Inferior parietal cortex (tissue), 1 donor: ENCODE results near the gene NEBL.
A peak's percentile ranks its signal among the peaks of the same experiment; 100 is the strongest.

Source experiments
- DNase-seq: peaks from one replicate; pipeline ENCODE4 v3.0.0-alpha.2; 2016; ENCODE audit errors: extremely low spot score

NEBL gene

GRCh38 chr10:20858292-20859124, 38.6 kb downstream of the NEBL start:
- peak; percentile 53 for DNase-seq

- DNase-seq: no peak
Measured at GRCh38 chr10:20856484-20856883, 40.6 kb downstream of the NEBL start.

- DNase-seq: no peak
Measured at GRCh38 chr10:20855398-20856038, 41.6 kb downstream of the NEBL start.

- no peak for DNase-seq
Measured at GRCh38 chr10:20853276-20853675, 43.8 kb downstream of the NEBL start.

GRCh38 chr10:20852303-20852702, 44.8 kb downstream of the NEBL start:
- no peak for DNase-seq

GRCh38 chr10:20847512-20847911, 49.6 kb downstream of the NEBL start:
- DNase-seq: no peak

- DNase-seq: no peak
Measured at GRCh38 chr10:20846263-20846662, 50.8 kb downstream of the NEBL start.

- DNase-seq: no peak
Measured at GRCh38 chr10:20841419-20841818, 55.7 kb downstream of the NEBL start.

GRCh38 chr10:20839910-20840309, 57.2 kb downstream of the NEBL start:
- DNase-seq: no peak

- DNase-seq: no peak
Measured at GRCh38 chr10:20839141-20839540, 58.0 kb downstream of the NEBL start.

GRCh38 chr10:20836401-20836800, 60.7 kb downstream of the NEBL start:
- DNase-seq: no peak

- no peak for DNase-seq
Measured at GRCh38 chr10:20835335-20835734, 61.8 kb downstream of the NEBL start.

GRCh38 chr10:20834825-20835224, 62.3 kb downstream of the NEBL start:
- DNase-seq: no peak

GRCh38 chr10:20822825-20823224, 74.3 kb downstream of the NEBL start:
- DNase-seq: no peak

- peak; percentile 11 for DNase-seq
Measured at GRCh38 chr10:20817646-20818045, 79.5 kb downstream of the NEBL start.

- DNase-seq: no peak
Measured at GRCh38 chr10:20817116-20817515, 80.0 kb downstream of the NEBL start.

GRCh38 chr10:20814116-20814515, 83.0 kb downstream of the NEBL start:
- no peak for DNase-seq

GRCh38 chr10:20811131-20811530, 86.0 kb downstream of the NEBL start:
- no peak for DNase-seq

GRCh38 chr10:20809631-20810030, 87.5 kb downstream of the NEBL start:
- no peak for DNase-seq

GRCh38 chr10:20806487-20806886, 90.6 kb downstream of the NEBL start:
- DNase-seq: no peak

GRCh38 chr10:20797290-20797689, 99.8 kb downstream of the NEBL start:
- no peak for DNase-seq

GRCh38 chr10:20795391-20795790, 101.7 kb downstream of the NEBL start:
- no peak for DNase-seq

- DNase-seq: no peak
Measured at GRCh38 chr10:20785174-20785573, 111.9 kb downstream of the NEBL start.
